ENCODE data around the gene DAZAP1.

The DAZAP1 gene

DNA sequence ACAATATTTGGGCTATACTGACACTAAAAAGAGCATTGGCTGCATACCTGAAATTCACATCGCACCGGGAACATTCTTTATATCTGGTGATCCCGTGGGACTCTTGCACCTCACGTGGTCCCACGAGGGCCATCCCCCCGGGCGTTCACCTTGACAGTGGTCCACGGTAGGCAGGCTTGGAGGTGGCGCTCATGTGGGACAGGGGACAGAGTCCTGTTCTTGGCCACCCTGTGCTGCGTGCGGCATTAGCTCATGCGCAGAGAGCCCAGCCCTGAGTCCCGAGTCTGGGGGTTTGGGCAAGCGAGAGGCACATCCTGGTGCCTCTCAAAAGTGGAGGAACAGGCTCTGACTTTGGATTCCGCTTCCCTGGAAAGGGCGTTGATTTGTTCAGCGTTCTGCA is 13.5 kb upstream of the DAZAP1 start:
- no peak for DNase-seq (ENCODE audit: low read depth)

DNA sequence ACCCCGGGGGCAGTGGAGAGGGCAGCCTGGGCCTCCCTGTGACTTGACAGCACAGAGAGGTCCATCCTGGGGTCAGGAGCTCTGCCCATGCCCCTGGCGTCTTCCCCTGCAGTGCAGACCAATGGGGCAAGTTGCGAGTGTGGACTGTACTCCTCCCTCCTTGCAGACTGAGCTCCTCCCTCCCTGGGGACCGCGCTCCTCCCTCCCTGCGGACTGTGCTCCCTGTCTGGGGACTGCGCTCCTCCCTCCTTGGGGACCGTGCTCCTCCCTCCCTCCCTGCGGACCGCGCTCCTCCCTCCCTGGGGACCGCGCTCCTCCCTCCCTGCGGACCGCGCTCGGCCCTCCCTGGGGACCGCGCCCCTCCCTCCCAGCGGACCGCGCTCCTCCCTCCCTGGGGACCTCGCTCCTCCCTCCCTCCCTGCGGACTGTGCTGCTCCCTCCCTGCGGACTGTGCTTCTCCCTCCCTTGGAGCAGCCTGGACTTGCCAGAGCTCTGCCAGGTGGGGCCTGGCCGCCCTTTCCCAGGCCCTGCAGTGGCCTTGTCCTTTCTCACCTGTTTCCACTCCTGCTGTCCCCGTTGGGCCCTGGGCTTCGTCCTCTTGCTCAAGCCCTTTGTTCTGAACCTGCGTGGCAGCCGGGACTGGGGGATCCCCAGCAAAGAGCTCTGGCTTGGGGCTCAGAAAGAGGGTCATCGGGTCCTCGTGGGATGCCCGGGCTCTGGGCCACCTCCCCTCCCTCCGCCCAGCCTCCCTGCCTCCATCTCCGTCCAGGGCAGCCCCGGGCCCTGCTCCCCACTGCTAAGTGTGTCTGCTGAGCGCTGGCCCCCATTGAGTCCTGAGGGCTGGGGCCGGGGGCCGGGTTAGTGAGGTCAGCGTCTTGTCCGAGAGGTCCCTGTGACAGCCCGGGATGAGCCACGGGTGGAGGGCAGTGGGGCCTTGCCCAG is 12.9 kb upstream of the DAZAP1 start:
- DNase-seq (ENCODE audit: low read depth): no peak

DNA sequence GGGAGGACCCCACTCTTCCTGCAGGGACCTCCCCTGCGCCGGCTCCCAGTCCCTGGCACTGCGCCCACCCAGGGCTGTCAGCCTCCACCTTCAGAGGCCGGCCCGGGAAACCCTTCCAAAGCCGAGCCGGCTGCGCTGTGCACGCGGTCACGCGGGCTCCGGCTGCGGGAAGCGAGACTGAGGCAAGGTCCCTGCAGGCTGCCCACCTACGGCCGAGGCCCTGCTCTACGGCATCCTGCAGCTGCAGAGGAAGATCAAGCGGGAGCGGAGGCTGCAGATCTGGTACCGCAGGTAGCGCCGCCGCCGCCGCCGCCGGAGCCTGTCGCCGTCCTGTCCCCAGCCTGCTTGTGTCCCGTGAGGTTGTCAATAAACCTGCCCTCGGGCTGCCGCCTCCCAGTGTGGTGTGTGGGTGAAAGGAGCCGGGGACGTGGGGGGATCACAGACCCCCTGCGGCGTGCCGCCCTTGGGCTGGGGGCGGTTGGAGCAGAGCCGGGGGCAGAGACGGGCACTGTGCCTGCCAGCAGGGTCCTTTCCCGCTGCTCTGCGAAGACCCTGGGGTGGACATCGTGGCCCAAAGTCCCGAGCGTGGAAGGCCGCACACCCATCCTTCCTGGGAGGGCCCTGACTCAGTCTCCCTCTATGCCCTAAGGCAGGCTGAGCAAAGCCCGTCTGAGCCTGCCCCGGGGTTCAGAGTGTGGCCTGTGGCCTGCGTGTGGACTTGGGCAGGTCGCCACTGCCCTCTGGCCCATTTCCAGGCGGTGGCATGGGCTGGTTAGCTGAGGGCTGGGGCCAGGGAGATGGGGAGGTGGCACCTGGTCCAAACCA is 12.0 kb upstream of the DAZAP1 start:
- DNase-seq (ENCODE audit: low read depth): no peak

DNA sequence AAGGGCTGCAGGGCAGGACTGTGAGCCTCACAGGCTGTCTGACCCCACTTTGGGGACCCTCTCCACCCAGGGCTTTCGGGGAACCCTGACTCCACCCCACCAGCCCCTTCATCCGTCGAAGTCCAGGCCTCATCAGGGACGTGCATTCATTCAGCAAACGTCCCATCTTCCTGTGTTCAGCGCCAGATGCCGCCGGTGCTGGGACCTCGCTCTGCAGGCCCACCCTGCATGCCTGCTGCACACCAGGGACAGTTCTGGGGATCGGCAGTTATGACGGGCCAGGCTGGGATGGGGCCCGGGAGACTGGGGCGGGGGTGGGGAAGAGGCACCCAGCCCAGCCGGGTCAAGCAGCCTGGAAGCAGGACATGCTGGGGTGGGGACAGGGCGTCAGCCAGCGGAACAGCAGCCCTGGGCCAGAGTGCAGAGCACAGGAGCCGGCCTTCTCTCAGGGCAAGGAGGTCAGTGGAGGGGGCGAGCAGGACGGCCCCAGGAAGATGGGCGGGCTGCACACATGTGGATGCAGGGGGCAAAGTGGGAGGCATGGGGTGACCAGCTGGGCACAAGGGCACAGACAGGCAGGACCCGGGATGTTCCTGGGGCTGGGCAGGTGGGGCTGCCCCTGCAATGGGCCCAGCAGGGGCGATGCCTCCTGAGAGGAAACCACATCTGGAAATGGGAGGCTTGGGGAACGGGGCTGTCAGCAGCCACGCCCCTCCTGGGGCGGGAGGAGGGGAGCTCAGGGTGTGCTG is 11.2 kb upstream of the DAZAP1 start:
- no peak for DNase-seq (ENCODE audit: low read depth)

DNA sequence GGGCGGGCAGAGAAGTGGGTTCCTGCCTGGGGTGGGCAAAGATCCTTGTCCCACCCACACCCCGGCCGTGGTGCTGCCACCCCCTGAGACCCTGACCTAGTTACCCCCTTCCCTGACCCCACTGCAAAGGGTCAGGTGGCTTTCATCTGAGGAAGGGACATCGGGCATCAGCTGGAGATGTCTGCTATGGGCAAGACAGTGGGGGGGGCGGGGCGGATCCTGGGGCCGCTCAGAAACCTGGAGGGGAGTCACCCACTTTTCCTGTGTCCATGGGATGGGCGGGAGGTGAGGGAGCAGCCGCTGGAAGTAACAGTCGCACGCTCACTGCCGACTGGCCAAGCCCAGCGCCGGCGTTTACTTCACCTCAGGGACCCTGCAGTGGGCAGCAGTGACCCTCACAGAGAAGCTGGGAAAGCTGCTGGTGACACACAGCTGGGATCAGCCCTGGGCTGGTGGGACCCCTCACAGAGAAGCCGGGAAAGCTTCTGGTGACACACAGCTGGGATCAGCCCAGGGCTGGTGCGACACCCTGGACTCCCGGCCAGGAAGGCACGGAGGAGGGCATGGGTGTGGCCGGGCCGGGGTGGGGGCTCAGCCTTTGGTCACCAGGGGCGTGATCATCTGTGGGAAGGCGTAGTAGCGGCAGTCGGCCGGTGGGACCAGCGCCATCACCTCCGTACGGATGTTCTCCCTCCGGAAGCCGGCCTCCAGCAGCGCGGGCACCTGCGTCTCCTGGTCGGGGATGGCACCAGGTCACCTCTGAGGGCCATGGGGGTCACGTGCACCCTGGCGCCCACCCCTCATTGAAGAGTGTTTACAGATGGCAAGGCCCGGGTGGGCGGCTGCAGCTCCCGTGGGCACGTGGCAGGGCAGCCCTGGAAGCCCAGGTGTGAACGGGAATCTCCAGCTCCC is 10.4 kb upstream of the DAZAP1 start:
- no peak for DNase-seq (ENCODE audit: low read depth)

DNA sequence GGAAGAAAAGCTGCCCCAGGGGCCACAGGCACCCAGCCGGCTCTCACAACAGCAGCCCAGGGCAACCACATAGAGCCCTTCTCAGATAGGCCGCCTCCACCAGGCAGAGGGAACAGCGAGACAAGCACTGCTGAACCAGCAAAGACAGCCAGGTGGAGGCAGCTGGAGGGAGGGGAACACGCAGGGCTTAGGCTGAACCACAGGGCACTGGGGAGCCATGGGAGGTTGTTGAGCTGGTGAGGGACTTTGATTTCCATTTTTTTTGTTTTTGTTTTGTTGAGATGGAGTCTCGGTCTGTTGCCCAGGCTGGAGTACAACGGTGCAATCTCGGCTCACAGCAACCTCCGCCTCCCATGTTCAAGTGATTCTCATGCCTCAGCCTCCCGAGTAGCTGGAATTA is 9.5 kb upstream of the DAZAP1 start:
- no peak for DNase-seq (ENCODE audit: low read depth)

DNA sequence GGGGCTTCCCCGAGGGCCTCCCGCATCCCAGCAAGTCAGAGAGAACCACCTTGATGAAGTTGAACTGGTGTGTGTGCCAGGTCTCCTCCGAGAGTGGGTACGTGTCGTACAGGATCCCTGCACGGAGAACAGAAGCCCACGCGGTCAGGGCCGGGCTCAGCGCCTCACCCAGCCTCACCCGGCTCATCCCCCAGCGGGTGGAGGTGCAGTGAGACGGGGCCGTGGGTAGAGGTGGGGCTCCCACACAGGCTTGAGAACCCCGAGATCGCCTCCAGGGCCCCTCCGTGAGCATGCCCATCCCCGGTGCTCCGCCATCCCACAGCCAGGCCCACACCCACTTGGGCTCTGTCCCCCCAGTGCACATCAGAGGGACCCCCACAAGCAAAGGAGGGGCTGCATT is 8.3 kb upstream of the DAZAP1 start:
- no peak for DNase-seq (ENCODE audit: low read depth)

DNA sequence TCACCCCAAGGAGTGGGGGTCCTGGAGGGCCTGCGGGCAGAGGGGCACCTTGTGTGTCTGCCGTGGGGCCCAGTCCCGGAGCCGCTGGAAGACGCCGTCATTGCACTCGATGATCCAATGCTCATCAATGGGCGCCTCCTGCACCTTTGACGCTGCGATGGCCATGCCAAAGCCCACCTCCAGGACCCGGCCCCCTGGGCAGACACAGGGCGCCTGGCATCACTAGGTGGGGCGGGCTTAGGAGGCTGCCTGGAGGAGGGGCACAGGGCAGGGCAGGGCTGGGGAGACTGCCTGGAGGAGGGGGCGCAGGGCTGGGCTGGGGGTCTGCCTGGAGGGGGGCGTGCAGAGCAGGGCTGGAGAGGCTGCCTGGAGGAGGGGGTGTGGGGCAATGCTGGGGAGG is 7.6 kb upstream of the DAZAP1 start:
- DNase-seq (ENCODE audit: low read depth): no peak

DNA sequence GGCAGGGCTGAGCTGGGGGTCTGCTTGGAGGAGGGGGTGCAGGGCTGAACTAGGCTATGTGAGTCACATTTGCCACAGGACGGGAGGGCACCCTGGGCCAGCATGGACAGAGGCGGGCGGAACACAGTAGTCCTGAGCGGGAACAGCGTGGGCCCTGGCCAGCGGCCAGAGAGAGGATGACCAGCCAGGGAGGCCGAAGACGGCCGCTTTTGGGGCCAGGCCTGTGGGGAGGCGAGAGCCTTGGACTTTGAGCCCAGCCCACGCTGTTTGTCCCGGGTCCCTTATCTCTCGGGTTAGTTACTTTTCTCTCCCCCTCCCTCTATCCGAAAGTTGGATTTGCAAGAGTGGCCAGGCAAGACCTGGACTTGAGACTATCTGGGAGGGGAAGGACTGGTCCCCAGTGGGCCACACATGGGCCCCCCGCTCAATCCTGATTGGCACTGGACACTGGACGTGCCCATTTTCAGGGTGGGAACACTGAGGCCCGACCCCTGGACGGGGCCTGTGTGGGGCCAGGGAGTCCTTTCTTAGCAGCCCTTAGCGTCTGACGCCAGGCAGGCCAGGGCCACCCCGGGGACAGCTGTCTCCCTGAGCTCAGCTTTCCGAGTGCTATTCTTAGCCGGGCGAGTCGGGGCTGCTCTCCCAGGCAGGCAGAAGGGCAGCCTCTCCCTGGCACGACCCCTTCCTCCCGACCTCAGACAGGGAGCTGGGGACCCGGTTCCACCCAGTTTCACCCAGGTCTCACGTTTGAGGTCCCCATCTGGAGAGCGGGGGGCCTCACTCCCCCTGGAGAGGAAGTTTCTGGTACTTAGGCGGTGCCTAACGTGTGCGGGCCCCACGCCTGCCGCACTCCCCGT is 6.9 kb upstream of the DAZAP1 start:
- DNase-seq (ENCODE audit: low read depth): no peak

DNA sequence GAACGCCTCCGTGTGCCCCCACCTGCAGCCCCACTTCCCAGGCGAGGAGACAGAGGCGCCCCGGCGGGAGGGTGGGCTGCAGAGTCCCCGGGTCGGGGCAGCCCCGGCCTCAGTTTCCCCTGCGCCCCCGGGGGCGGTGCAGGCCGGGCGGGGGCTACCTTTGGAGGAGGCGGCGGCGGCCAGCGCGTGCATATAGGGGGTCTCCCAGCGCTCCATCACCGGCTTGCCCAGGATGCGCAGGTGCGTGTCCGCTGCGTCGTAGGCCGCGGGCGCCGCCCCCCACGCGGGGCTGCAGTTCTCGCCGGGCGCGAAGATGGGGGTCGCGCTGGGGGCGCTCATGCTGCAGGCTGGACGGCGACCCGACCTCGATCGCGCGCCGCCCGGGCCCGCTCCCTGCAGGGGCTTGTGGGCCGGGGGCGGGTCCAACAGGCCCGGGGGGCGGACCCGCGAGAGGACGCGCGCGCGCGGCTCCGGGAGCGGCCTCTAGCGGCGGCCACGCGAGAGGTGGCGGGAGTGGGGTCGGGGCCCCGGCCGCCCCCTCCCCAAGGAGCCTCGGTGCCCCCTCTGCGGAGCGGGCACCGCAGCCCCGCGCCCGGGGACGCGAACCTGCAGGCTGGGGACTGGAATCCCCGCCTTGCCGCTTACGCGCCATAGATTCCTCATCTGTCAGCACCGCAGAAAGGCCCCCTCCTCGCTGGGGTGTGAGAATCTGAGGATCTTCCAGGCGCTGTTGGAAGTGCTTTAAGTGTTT is 6.1 kb upstream of the DAZAP1 start, which contains the start of gene GAMT:
Gene GAMT, minus strand, starts transcription at position 405 of the 751 bp plus-strand sequence. Its CDS starts 66 bp downstream, at position 339.
- peak; percentile 41 for DNase-seq (ENCODE audit: low read depth)

DNA sequence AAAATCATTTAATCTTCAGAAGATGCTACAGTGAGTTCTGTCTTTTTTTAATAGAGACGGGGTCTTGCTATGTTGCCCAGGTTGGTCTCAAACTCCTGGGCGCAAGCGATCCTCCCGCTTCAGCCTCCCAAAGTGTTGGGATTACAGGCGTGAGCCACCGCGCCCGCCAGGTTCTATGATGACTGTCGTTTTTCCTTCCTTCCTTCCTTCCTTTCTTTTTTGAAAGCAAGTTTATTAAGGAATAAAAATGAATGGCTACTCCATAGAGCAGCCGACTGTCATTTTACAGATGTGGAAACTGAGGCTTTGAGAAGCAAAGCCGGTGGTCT is 5.5 kb upstream of the DAZAP1 start:
- no peak for DNase-seq (ENCODE audit: low read depth)

DNA sequence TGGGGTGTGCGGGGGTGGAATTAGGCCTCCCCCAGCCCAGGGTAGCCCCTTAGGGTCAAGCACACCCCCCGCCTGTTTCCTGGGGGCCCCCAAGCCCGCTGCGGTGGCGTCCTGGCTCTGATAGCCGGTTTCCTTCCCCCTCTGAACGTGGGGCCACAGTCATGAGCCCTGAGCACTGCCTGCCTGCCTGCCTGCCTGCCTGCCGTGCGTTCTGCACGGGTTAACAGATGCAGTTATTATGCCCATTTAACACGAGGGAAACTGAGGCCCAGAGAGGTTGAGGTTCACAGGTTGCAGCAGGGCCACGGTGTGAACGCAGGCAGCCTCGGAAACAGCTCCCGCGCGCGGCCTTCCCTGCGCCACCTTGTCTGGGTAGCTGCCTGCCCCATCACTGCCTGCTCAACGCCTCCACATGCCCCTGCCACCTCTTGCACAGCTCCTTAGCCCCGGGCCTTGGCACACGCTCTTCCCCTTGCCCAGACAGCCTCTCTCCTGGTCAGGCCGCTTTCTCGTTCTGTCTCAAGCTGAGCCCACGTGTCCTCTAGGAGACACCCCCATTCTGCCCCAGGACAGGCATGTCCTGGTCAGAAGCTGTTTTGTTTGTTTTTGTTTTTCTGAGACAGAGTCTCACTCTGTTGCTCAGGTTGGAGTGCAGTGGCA is 4.8 kb upstream of the DAZAP1 start:
- no peak for DNase-seq (ENCODE audit: low read depth)

DNA sequence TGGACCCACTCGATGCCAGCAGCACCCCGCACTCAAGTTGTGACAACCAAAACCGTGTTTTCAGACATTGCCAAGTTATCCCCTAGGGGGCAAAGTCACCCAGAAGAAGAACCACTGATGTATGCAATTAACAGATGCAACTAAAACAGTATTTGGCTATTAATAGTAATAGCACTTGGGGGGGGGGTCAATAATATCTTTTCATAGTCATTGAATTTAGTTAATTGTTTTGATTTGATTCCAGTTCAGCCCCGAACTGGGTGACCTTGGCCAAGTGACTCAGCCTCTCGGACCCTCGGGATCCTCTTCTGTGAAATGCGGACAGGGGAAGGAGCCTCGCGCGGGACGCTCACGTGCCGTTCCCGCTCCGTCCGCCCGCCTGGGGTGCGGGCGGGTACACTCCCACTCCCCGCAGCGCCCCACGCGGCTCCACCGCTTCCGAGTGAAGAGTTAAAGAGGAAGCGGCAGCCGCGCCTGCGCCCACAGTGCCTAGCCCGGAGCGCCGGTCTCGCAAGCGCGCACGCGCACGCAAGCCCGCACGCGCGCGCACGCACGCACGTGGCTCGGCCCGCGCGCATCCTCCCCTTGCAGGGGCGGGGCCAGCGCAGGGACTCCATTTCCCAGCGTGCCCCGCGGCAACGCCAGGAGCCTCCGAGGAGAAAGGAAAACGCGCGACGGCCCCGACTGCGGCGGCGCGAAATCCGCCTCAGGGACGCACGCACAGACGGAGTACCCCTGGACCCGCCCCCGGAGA is 435 bp upstream of the DAZAP1 start:
- DNase-seq (ENCODE audit: low read depth): peak; percentile 99

DNA sequence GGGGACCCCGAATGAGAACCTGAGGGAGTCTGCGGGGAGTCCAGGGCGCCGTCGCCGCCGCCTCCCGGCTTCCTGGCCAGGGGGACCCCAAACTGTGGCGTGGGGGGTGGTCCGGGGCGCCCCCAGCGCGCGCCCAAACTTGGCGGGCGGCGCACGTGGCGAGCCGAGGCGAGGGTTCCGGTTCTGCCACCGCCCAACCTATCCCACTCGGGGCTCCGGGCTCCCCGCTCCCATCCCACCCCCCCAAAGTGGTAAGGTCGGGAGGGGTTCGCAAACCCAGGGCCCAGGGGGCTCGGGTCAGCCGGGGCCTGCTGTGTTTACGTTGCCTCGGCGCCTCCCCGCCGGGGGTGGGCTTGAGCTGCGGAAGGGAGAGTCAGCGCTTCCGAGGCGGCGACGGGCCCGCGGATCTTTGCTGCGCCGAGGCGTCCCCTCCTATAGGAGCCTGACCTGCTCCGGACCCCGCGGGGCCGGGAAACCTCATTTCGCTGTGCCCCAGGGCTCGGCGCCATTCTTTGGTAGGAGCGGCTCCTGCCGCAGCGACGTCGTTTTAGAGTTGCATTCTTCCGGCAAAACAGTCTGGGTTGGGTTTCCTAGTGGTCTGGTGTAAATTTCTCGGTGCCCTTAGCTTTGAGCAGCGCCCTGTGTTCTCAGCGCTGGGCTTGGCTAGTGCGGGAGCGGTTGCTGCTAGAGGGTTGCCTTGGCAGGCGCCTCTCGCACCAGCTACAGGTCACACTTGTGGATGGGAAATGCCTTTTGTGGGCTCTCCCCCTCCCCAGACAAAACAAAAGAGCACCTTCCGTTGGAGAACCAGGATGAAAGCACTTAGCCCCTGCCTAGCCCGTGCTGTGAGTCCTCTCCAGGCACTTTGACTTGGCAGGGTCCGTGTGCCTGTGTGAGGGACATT is 1.2 kb downstream of the DAZAP1 start:
- peak; percentile 45 for DNase-seq (ENCODE audit: low read depth)

DNA sequence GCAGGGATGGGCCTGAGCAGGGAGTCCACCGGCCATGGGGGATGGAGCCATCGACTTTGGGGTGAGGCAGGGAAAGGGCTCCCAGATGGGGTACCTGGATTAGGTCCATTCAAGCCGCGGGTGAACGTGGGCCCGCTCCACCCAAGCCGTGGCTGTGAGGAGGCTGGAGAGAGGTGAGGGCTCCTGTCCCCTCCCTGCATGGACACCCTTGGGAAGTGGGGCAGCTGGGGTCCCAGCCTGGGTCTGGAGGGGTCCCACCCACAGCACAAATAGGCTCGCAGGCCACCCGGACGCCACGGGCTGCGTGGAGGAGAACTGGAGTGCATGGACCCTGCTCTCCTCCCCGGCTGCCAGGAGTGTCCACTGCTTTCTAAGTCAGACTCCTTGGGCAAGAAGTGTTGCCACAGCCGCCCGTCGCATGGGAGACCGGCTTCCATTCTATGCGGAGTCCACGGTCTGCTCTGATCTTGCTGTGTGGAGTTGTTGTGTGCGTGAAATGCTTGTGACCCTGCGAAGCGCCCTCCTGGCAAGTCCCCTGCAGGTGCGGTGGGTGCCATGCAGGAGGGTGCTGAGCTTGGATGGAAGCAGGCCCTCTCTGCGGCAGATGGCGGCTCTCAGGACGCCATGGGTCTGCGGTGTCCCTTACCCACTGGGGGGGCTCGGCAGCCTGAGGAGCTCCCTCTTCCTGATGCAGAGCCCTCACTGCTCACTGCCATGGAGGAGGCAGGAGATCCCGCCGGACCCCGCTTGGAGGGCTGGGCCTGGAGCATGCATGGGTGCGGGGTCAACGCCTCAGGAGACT is 2.0 kb downstream of the DAZAP1 start:
- DNase-seq (ENCODE audit: low read depth): no peak

DNA sequence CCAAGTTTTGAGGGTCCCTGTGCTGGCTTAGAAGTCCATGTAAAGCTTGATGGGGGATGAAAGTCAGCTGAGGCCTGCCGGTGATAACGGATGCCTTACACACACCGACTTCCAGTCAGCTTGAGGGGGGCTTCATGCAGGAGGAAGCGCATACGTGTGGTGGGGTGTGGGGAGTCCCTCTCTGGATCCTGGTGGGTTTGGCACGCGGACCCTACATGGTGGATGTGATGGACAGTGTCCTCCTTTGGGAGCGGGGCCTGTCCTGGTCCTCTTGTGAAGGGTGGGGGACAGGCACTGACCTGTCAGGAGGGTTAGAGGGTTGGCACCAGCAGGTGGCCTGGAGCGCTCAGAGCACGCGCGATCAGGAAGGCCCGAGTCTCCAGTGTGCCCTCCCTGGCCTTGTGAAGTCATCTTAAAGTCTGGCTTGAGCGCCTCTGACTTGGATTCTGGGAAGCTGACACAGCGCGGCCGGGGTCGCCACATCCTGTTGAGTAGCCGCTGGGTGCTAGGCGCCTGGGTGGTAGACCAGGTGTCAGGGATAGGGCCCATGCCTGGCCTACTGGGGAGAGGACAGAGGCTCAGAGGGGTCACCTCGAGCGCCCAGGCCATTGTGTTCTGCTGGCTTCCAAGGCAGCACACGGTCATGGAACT is 2.9 kb downstream of the DAZAP1 start:
- DNase-seq (ENCODE audit: low read depth): no peak
